HEK293 (cell line): ENCODE data around the gene TEX2.
"Not testable (repeated sequence)": the region's sequence is repeated elsewhere in the genome, so short reads cannot be mapped to it uniquely, and the experiment has no call there.

Experiments used
- CTCF ChIA-PET: fragments of 350-600 bp; formaldehyde crosslinking; extraction: SDS; loops from one replicate; lab custom pipeline; 2021; ENCODE audit warnings: antibody characterized with exemption; lab: Yijun Ruan, JAX
- POLR2A ChIA-PET: fragments of 300-600 bp; formaldehyde crosslinking; extraction: SDS; loops from one replicate; lab custom pipeline; 2020; ENCODE audit warnings: antibody characterized with exemption, inconsistent platforms; lab: Yijun Ruan, JAX
- H3K27ac ChIP-seq: fragments of 200-500 bp; sonication (Bioruptor generic); 2 replicates; pipeline ENCODE4 v1.5.1; 2014; ENCODE audit warnings: low read depth, low read length, control low read depth, inconsistent platforms; ENCODE audit errors: extremely low read depth
- H3K36me3 ChIP-seq, 2 experiments: fragments of 200-500 bp in 1 of 2; sonication (Bioruptor generic) in 1 of 2; 1 replicate in 1 of 2; 2 replicates in 1 of 2; pipeline ENCODE4 v1.5.1; 2014 to 2017; ENCODE audit warnings: inconsistent platforms in 2 of 2, low read length in 2 of 2; ENCODE audit not compliant: control insufficient read depth in 2 of 2, insufficient read depth in 1 of 2
- H3K4me1 ChIP-seq: fragments of 200-500 bp; sonication (Bioruptor generic); 2 replicates; pipeline ENCODE4 v1.5.1; 2014; ENCODE audit warnings: mild to moderate bottlenecking, low read length, inconsistent platforms; ENCODE audit not compliant: control insufficient read depth, insufficient read depth
- H3K4me3 ChIP-seq: 2 replicates; pipeline ENCODE4 v1.5.1; 2011; ENCODE audit warnings: low read depth, mild to moderate bottlenecking, control low read depth, low read length, moderate library complexity
- H3K9me3 ChIP-seq: fragments of 200-500 bp; sonication (Bioruptor generic); 2 replicates; pipeline ENCODE4 v1.5.1; 2014; ENCODE audit warnings: low read depth, low read length, inconsistent platforms; ENCODE audit not compliant: control insufficient read depth, insufficient read depth
- PRDM10 ChIP-seq: fragments of 450-650 bp; formaldehyde crosslinking; IDR thresholded peaks from 2 replicates; pipeline ENCODE4 v1.5.1; 2016; ENCODE audit warnings: missing biosample characterization, missing genetic modification characterization
- SCRT1 ChIP-seq: fragments of 450-650 bp; formaldehyde crosslinking; IDR thresholded peaks from 2 replicates; pipeline ENCODE4 v1.5.1; 2016; ENCODE audit warnings: missing biosample characterization, missing genetic modification characterization, borderline replicate concordance
- YY1 ChIP-seq: fragments of 450-650 bp; formaldehyde crosslinking; IDR thresholded peaks from 2 replicates; pipeline ENCODE4 v1.5.1; 2018; ENCODE audit warnings: missing biosample characterization, missing genetic modification characterization
- ZBTB17 ChIP-seq: fragments of 450-650 bp; formaldehyde crosslinking; IDR thresholded peaks from 2 replicates; pipeline ENCODE4 v1.5.1; 2016; ENCODE audit warnings: missing biosample characterization, missing genetic modification characterization
- ZFHX2 ChIP-seq: fragments of 450-650 bp; formaldehyde crosslinking; conservative IDR thresholded peaks from 2 replicates; pipeline ENCODE4 v1.5.1; 2016; ENCODE audit warnings: missing biosample characterization, missing genetic modification characterization
- ZFP37 ChIP-seq: fragments of 450-650 bp; formaldehyde crosslinking; IDR thresholded peaks from 2 replicates; pipeline ENCODE4 v1.5.1; 2016; ENCODE audit warnings: missing biosample characterization, missing genetic modification characterization
- ZNF10 ChIP-seq: fragments of 450-650 bp; formaldehyde crosslinking; IDR thresholded peaks from 2 replicates; pipeline ENCODE4 v1.5.1; 2017; ENCODE audit warnings: missing biosample characterization, missing genetic modification characterization
- ZNF248 ChIP-seq: fragments of 450-650 bp; formaldehyde crosslinking; IDR thresholded peaks from 2 replicates; pipeline ENCODE4 v1.5.1; 2017; ENCODE audit warnings: missing biosample characterization, missing genetic modification characterization
- ZNF423 ChIP-seq: fragments of 450-650 bp; formaldehyde crosslinking; IDR thresholded peaks from 2 replicates; pipeline ENCODE4 v1.5.1; 2016; ENCODE audit warnings: missing biosample characterization, missing genetic modification characterization
- ZNF473 ChIP-seq: fragments of 450-650 bp; formaldehyde crosslinking; IDR thresholded peaks from 2 replicates; pipeline ENCODE4 v1.5.1; 2017; ENCODE audit warnings: missing biosample characterization, missing genetic modification characterization
- ZNF501 ChIP-seq: fragments of 450-650 bp; formaldehyde crosslinking; IDR thresholded peaks from 2 replicates; pipeline ENCODE4 v1.5.1; 2016; ENCODE audit warnings: missing biosample characterization, missing genetic modification characterization
- ZNF521 ChIP-seq: fragments of 450-650 bp; formaldehyde crosslinking; IDR thresholded peaks from 2 replicates; pipeline ENCODE4 v1.5.1; 2017; ENCODE audit warnings: missing biosample characterization, mild to moderate bottlenecking, missing genetic modification characterization
- ZNF658 ChIP-seq: fragments of 450-650 bp; formaldehyde crosslinking; IDR thresholded peaks from 2 replicates; pipeline ENCODE4; 2016; ENCODE audit warnings: missing biosample characterization, missing genetic modification characterization

TEX2 gene

GRCh38 chr17:64187093-64187895, 75.8 kb downstream of the TEX2 start (continued):
- TF ChIP-seq ZFHX2 (tag by site-specific recombination) = 0 out of 2 replicates have a peak, but pooled peaks have one; percentile 32

- ChIA-PET POLR2A (no interaction called here), CTCF (interaction anchor here (0.6 kb wide), 1 partner anchor 104 kb away, joined by 4 read pairs; no protein-coding TSS in a partner anchor)
- no peaks in the 10 kb centered on the region for H3K9me3 ChIP-seq
- H3K27ac ChIP-seq = no peak overlapping the region
- H3K4me3 ChIP-seq = no peak overlapping the region
- TF ChIP-seq YY1 (tag by site-specific recombination) = no peak
- 0 out of 2 replicates have a peak, but pooled peaks have one; percentile 36 for TF ChIP-seq SCRT1 (tag by site-specific recombination)
- no peaks in the 10 kb centered on the region for H3K4me1 ChIP-seq
- H3K36me3 ChIP-seq = peaks cover 0 to 4% of the 10 kb centered on the region in 2 experiments; a peak in 2 of 3 replicates
Observed at GRCh38 chr17:64186171-64187092, 76.6 kb downstream of the TEX2 start.

DNA sequence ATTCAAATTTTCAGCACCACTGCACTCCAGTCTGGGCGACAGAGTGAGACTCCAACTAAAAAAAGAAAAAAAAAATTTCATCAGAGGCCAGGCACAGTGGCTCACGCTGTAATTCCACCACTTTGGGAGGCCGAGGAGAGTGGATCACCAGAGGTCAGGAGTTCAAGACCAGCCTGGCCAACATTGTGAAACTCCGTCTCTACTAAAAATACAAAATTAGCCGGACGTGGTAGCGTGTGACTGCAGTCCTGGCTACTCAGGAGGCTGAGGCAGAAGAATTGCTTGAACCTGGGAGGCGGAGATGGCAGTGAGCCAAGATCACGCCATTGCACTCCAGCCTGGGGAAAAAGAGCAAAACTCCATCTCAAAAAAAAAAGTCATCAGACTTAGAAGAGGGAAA, 77.5 kb downstream of the TEX2 start:
- H3K36me3 ChIP-seq, H3K4me3 ChIP-seq, CTCF ChIA-PET, POLR2A ChIA-PET, H3K4me1 ChIP-seq, H3K27ac ChIP-seq, H3K9me3 ChIP-seq: not testable (repeated sequence)
- TF ChIP-seq PRDM10 (tag by site-specific recombination) = peak; percentile 35; the same call in 1 of the 2 replicates

GRCh38 chr17:64185101-64185500, 78.0 kb downstream of the TEX2 start:
- Histone ChIP-seq H3K4me1 (no peaks in the 10 kb centered on the region), H3K4me3 (no peak overlapping the region), H3K27ac (no peak overlapping the region), H3K36me3 (peaks cover 0 to 4% of the 10 kb centered on the region in 2 experiments; a peak in 2 of 3 replicates), H3K9me3 (no peaks in the 10 kb centered on the region)
- CTCF ChIA-PET = interaction anchor here (1.0 kb wide), 1 partner anchor 97 kb away, joined by 4 read pairs; no protein-coding TSS in a partner anchor
- POLR2A ChIA-PET = no interaction called here
- TF ChIP-seq ZNF248 (tag by site-specific recombination) = no peak

GRCh38 chr17:64183815-64184214, 79.2 kb downstream of the TEX2 start:
- POLR2A ChIA-PET = no interaction called here
- no peak for TF ChIP-seq ZNF473 (tag by site-specific recombination)
- TF ChIP-seq ZFP37 (tag by site-specific recombination) = no peak
- TF ChIP-seq ZBTB17 (tag by site-specific recombination) = no peak
- TF ChIP-seq ZNF10 (tag by site-specific recombination) = no peak
- no peak for TF ChIP-seq ZNF521 (tag by site-specific recombination)
- TF ChIP-seq ZNF423 (tag by site-specific recombination) = no peak
- no peak for TF ChIP-seq ZNF658 (tag by site-specific recombination)
- TF ChIP-seq ZNF501 = no peak

More at GRCh38 chr17:64183815-64184214, 79.2 kb downstream of the TEX2 start:
- Histone ChIP-seq H3K9me3 (no peaks in the 10 kb centered on the region), H3K27ac (no peak overlapping the region), H3K4me3 (no peak overlapping the region), H3K36me3 (peaks cover 0 to 6% of the 10 kb centered on the region in 2 experiments; a peak in 2 of 3 replicates), H3K4me1 (no peaks in the 10 kb centered on the region)
- CTCF ChIA-PET = interaction anchor here (0.7 to 1.0 kb wide), 2 partner anchors 38 to 98 kb away, joined by 3 to 4 read pairs; no protein-coding TSS in a partner anchor
